Stimulated activated CD4-positive, alpha-beta T cell treated with anti-CD3 and anti-CD28 coated beads, Interleukin-1b, Interleukin-23, amount 100 ng/mL, for 4 hours (primary cell): ENCODE results near the gene DNAH1.

Experiments used
- DNase-seq, 2 donors: peaks; one replicate each; pipeline ENCODE4 v3.0.0-alpha.2; 2020; ENCODE audit warnings: low read depth in 2 of 2

DNAH1 gene

GRCh38 chr3:52311576-52312119 is 4.5 kb upstream of the DNAH1 start:
- no peak for DNase-seq

DNA sequence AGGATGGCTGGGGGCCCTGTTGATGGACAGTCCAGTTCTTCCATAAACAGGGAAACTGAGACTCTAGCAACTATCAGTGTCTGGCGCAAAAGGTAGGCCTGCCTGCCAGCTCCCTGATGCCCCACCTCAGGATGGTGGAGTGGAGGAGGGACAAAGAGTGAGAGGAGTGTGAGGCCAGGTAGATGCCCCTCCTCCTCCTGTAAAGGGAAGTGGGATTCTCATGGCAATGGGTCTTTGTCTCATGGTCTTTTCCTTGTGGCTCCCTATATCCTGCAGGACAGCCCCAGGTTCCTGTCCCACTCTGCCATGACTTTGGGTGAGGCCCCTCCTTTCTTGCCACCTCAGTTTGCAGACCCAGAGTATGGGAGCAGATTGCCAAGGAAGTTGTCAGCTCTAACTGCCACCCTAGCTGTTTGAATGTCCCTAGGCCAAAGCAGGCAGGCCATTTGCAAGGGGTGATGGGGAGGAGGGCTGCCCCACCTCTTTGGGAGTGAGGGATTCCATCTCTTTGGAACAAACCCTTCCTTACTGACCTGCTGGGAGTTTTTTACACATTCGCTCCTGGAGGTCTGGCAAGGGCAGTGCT is 2.8 kb upstream of the DNAH1 start:
- no peak for DNase-seq

DNA sequence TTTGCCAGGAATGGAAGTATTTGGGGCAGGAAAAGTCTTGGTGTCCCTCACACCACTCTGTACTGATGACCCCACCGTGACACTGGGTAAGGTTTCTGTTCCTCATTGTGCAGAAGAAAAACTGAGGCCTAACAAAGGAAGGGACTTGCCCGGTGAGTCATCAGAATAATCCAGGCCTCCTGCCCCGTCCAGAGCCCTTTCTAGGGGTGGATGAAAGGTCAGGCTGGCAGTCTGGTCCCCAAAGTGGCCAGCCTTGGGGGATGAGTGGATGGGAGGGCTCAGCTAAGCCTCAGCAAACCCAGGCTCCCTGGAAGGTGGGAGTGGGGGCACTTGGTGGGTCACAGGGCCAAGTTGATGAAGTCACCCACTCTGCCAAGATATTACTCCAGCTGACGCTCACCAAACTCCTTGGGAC is 2.3 kb upstream of the DNAH1 start:
- DNase-seq: no peak

DNA sequence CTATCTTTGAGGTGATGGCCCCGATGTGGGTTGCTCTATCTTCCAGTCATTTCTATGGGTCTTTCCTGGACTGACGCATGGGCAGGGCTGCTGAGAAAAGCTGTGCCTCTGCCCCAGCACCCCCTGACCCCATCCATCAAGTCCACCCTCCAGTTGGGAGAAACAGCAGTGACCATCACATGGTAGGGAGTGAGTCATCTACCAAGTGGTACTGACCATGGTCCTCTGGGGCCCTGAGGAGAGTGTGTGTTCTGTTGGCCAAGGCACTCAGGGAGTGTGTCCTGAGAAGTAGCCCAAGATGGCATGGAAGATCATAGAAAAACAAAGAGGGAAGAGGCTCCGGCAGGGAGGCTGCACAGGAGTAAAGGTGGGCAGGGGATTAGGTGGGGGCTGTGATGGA is 1.6 kb upstream of the DNAH1 start:
- DNase-seq: no peak

GRCh38 chr3:52315006-52315405 is 1.1 kb upstream of the DNAH1 start:
- no peak for DNase-seq

DNA sequence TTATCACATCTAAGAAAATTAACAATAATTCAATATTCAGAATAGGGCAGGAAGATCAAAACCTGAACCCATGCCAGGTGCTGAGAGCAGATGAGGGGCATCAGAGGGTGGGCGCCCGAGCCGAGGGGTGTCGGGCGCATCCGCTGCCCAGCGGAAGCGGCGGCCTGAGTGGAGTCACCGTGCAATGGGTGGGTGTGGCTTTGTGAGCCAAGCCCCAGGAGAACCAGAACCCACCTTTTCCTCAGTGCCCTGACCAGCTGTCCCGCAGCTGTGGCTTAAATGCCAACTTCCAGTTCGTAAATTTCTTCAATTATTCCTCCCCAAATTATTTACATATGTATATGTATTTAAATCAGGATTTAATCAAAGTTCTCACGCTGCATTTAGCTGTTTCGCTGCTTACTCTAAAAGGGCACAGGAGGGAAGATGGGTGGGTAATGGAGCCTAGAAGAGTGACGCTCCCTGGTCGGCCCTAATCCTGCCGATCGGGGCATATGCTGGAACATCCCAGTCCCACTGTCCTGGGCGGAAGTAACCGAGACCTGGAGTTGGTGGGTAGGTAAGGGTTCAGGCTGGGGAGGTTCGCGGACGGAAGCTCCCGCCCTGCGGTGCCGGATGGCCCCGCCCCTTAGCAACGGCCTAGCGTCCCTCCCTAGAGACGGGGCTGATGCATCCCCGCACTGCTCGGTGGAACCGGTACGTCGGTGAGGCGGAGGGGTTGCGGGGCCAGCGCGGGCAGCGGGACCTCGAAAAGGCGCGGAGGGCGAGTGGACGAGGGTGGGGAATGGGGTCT is 1.3 kb downstream of the DNAH1 start:
- DNase-seq: peak; percentile 47 to 60

DNA sequence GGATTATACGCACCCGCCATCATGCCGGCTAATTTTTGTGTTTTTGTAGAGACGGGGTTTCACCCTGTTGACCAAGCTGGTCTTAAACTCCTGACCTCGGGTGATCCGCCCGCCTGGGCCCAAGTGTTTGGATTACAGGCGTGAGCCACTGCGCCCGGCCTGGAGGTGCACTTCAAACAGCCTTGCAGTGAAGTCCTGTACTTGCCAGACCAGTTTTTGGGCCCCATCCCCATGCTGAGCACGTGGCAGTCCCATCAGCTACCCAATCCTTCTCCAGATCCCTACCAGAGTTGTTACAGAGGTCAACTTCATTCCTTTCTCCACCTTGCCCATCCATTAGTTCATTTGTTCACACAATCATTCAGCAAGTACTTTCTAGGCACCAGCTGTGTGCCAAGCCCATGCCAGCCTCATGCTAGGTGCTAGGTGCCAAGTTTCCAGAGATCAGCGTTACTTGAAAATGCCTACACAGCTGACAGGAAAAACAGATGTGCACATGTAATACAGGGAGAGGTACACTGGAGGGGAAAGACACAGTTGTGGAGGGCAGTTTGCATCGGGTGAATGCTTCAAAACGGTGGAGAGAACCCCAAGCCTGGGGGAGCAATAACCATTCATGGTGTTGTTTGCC is 2.2 kb downstream of the DNAH1 start:
- no peak for DNase-seq

GRCh38 chr3:52319921-52320595 is 3.9 kb downstream of the DNAH1 start:
- DNase-seq: no peak

- no peak for DNase-seq
Measured at GRCh38 chr3:52321481-52321880, 5.4 kb downstream of the DNAH1 start.

- no peak for DNase-seq
Measured at GRCh38 chr3:52322466-52322865, 6.3 kb downstream of the DNAH1 start.

GRCh38 chr3:52323526-52324295 is 7.6 kb downstream of the DNAH1 start:
- no peak for DNase-seq

DNA sequence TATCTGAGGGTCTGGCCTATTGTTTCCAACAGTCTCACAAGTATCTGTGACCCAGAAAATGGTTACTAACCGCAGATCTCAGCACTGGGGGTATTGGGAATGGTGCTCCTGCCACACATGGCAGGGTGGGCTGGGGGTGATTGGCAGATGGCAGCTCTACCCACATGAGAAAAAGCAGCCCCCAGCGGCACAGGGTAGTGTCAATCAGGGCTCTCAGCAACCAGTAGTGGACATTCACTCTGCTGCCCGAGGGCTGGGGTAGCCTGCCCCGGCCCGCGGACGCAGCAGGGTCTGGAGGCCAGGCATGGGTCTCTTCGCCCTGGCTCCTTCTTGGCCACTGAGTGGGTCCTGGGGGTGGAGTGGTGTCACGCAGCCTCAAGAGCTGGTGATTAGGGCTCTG is 8.6 kb downstream of the DNAH1 start:
- no peak for DNase-seq

GRCh38 chr3:52325686-52326085 is 9.6 kb downstream of the DNAH1 start:
- no peak for DNase-seq

DNA sequence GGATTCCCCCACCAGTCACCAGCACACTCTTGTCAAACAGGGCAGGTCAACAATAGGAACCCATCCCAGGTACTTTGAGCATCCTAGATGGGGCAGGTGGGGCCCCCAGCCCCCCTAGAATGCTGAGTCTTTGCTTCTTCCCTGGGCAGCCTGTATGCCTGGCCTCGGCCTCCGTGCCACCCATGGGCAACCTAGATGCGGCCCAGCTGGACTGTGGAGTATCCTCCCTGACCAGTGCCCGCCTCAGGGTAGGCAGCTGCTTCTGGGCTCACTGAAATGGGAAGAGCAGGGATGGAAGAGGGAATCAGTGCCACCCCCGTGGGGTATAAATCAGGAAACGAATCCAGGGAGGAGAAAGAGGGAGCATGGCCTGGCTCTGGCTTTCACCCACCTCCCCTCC is 10.9 kb downstream of the DNAH1 start:
- no peak for DNase-seq

GRCh38 chr3:52327486-52328290 is 11.6 kb downstream of the DNAH1 start:
- no peak for DNase-seq

DNA sequence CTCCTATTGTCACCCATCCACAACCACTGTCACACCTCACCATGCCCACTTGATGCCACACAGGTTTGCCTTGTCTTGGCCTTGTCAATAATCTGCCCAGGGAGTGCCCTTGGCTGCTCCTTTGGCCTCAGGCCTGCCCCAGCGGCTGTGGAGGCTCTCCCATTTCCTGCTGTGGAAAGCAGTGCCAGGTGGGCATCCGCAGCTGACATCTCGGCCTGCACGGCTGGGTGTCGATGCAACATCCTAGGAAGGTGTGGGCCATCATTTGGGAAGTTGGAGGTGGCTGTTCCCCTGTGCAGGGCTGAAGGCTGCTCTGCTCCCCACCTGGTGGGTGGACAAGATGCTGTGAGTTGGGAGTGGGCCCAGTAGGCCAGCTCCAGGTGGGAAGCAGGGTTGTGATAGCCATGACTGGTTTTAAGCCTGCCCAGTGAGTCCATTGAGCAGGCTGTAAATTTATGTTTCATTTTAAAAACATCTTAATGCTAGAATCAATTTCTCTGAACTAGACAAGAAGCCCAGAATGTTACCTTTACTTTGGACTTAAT is 12.5 kb downstream of the DNAH1 start:
- no peak for DNase-seq

DNA sequence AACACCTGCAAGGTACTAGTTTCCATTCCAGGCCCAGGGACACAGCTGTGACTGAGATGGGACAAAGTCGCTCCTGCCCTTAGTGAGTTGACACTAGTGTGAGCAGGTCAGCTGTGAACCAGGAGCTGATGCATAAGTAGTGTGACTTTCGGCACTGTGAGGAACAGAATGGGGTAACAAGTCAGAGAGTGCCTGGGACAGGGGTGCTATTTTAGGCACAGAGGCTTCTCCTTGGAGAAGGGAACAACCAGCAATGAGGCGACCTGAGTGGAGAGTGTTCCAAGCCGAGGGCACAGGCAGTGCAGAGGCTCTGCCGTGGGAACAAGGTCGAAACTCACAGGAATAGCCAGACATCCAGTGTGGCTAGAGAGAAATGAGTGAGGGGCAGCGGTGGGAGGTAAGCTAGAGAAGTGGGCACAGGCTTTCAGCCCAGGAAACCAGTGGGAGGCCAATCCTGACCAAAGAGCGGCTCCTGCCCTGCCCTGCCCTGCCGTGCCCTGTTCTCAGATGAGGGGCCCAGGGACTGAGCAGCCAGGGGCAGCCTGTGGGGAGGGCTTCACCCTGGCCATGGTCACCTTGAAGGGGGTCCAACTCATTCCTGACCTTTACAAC is 14.2 kb downstream of the DNAH1 start:
- no peak for DNase-seq

DNA sequence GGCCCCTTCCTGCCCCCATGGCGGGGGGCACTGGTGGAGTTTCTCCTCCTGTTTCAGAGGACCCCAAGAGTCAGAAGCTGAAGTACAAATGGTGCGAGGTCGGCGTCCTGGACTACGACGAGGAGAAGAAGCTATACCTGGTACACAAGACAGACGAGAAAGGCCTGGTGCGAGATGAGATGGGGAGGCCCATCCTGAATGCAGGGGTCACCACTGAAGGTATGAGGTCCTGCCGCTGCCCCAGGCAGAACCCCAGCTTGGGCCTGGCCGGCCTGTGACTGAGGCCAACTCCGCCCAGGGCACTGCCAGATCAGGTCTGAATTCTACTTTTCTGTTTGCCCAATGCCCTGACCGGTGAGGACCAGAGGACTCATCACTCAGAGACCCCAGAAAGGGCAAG is 15.0 kb downstream of the DNAH1 start:
- no peak for DNase-seq

DNA sequence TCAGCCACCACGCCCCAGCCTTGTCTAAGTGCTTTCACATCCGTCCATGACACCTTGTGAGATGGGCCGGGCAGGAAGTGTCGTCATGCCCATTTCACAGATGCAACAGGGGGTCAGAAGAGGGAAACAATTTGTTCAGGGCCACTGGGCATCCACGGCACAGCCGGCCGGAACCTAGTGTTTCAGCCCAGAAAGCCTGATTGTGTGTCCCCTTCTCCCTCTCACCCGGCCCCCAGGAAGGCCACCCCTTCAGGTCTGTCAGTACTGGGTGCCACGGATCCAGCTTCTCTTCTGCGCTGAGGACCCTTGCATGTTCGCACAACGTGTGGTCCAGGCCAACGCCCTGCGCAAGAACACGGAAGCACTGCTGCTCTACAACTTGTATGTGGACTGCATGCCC is 15.8 kb downstream of the DNAH1 start:
- DNase-seq: no peak
